IPS DF 4.7 (cell line): Measurements from ENCODE around the gene TNP1.

ENCODE experiments used
- DNase-seq: peaks from one replicate; pipeline ENCODE4 v3.0.0-alpha.2; 2013; ENCODE audit warnings: low spot score; ENCODE audit errors: extremely low read depth

The TNP1 gene

DNA sequence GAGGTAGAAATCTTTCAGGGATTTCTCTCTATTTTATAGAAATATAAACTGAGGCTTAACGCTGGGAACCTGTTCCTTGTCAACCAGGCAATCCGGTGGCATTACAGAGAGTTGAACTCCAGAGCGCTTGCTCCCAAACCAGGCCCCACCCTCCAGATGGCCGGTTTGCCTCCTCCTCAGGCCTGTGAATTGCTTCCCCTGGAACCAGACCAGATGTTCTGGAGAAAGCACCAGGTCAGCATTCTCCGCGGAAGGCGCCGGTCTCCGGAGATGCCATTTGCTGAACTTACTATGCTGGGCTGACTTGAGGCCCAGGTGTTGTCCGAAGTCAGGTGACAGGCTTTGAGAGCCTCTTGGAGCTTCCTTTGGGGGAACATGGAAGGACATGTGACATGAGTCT lies 17.2 kb downstream of the TNP1 start:
- no peak for DNase-seq

DNA sequence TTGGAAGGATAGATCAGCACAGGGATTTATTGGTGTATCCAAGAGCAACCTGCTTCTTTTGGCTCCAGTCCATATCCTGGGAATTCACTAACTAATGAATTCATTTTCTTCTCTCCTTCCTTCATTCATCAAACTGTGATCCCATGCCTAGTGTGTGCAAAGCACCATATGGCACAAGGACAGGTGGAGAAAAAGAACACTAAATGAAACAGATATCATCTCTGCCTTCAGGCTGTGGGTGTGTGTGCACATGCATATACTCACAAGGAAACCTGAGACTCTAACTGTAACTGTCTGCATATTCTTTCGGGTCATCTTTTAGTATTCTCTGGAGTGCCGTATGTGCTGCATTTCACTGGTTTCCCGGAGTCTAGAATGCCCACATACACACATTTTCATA lies 20.2 kb downstream of the TNP1 start:
- no peak for DNase-seq

DNA sequence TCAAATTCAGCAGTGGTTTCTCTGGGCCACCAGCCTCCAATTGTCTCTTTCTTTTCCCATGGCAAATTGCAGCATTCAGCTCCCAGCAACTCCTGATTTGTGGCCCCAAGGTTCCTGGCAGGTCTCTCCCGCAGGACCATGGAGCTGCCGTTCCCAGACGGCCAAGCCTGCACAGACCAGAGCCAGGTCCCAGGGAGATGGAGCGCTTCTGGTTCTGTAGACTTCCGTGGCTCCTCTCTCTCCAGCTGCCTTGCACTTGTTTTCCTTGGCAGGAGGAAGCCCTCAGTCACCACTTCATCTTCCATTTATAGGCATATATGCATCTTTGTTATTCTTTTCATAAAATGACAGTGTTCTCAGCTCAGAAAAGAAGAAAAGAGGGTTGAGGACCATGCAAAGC lies 21.7 kb downstream of the TNP1 start:
- no peak for DNase-seq

DNA sequence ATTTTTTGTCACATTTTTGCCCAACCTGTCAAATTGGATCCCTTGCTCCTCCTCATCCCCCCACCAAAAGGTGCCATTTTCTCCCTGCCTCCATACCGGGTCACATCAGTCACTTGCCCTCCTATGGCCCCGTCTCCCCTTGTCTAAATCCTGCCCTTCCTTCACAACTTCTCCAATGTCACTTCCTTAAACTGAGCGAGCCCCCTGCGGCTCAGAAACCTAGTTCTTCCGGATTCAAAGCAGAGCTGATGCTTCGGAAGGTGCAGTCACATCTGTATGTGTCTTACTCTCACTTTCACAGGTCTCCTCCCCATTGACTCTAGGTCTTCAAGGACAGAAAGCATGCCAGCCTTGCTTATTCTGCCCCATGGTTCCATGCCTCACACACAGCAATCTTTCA lies 22.1 kb downstream of the TNP1 start:
- DNase-seq: no peak

DNA sequence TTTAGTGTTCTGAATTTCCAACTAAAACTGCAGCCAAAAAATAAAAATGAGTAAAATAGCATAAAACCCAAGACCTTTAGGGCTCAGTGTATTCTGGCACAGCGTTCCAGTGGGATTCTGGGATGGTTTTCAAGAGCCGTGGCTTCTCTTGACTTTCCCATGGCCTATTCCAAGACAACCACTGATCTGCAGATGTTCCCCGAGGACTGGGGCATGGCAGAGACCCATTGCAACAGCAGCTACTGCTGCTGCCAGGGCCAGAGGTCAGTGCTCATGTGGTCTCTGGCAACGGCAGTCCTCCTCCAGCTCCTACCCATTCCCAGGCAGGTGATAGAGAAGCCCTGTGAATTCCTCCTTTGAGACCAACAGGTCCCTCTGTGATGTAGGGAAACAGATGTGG lies 26.8 kb downstream of the TNP1 start:
- DNase-seq: no peak

DNA sequence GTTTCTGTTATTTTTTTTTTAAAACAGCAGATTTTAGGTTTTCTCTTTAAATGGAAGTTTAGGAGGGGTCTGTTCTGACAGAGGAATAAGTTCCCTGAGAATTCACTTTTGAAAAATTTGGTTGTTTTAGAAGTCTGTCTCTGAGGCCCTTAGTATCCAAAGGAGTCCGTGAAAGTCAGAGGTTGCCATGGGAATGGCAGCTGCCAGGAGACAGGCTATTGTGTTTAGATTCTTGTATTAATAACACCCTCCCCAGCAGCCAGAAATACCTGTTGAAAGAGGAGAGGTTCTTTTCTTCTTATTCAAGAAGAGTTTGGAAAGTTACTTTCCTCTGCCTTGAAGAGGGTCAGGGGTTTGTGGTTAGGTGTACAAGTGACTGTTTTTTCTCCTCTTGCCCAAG lies 29.5 kb downstream of the TNP1 start:
- DNase-seq: no peak

DNA sequence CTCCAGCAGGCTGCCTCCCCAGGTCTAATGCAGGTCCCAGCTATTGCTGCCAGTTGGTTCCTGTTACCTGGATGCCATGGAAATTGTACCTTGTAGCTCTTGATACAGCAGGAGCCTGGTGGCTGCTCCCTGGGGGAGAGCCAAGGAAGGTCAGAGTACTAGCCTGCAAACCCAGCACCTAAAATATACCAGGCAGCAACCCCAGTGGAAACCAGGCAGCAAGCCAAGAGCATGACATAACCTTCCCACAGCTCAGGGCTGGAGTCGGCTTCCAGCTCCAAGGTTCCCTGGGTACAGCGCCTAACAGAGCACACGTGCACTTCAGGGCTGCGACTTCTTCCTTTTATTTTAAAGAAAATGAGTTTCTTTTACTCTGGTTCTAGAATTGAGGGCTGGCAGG lies 30.3 kb downstream of the TNP1 start:
- DNase-seq: no peak

DNA sequence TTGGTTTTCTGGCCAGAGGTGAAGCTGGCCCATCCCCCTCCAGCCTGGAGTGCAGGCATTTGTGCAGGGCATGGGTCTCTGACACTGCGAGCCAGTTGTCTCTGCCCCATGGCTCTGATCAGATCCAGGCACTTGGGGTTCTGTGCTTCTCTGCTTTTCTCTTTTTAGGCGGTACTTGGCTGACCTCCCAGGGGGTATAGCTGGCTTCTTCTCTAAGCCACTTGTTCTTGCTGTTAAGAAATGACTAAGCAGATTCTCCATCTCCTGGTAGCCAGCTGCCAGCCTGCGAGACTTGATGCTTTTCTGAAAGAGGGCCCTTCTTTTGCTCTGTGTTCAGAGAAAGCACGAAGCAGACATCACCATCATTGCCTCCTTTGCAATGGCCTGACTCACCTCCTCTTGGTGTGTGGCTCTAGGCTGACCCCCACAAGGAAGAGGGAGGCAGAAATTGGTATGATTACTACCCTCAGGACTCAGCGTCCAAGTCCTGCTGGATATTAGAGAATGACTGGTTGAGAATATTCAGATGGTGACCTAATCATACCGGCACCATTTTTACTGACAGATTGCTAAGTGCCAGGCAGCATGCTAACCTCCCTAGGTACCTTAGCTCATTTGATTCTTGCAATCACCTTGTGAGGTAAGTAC lies 32.7 kb downstream of the TNP1 start:
- DNase-seq: no peak

DNA sequence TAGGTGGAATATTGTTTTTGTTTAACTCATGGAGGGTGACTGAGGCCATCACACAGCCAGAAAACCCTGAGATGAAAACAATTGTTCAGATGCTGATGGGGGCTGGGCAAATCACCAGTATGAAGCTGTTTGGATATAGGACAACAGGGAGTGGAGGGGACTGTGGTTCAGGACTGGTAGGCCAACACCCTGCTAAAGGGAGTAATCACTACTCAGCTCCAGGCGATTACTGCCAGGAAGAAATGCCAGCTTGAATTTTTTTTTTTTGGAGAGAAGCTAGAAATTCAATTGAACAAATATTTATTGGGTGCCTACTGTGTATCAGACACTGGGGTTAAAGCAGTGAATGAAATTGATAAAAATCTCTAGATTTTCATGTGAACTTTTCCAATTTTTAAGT lies 37.4 kb downstream of the TNP1 start:
- no peak for DNase-seq

DNA sequence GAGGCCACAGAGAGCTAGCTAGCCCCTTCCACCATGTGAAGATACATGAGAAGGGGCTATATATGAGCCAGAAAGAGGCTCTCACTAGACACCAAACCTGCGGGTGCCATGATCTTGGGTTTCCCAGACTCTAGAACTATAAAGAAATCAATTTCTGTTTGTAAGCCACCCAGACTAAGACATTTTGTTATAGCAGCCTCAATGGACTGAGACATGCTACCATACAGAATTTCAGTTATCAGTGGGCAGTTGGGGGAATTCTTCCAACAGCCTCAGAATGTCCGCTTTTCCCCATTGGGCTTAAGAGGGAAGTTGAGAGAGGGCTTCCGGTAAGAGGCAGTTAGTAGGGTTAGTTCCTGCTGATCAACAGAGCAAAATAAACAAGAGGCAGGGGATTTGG lies 39.2 kb downstream of the TNP1 start:
- DNase-seq: no peak

DNA sequence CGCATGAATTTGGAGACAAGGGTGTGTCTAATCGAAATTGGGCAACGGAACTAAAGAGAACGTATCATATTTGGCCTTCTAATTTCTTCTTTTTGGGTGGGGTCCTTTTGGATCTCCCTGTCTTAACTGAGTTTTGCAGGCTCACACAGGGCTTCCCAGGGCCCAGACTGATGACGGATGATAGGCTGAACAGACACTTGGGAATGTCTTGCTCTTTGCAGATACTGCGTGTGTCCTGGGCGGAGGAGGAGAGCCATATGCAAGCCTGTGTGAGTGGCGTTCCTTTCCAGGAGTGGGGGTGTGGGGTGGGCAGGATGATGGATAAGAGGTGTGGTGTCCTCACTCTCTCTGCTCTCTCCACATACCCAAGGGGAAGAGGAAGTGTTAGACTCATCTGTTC lies 40.1 kb downstream of the TNP1 start:
- no peak for DNase-seq

DNA sequence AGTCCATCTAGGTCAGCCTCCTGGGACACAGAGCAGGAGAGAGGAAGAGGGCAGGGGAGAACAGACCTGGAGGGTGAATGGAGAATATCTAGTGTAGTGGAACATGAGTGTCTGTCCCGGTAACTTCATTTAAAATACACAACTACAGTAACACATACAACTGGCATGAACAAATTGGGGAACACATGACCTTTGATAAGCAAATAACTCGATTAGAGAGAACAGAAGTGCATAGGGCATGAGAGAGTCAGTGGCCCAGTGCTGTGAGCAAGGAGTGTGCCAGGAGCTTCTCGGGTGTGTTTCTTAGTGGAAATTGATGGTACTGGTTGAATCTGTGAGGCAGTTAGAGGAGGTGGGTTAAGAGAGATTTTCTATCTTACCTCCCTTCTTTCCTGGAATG lies 40.8 kb downstream of the TNP1 start:
- DNase-seq: no peak

DNA sequence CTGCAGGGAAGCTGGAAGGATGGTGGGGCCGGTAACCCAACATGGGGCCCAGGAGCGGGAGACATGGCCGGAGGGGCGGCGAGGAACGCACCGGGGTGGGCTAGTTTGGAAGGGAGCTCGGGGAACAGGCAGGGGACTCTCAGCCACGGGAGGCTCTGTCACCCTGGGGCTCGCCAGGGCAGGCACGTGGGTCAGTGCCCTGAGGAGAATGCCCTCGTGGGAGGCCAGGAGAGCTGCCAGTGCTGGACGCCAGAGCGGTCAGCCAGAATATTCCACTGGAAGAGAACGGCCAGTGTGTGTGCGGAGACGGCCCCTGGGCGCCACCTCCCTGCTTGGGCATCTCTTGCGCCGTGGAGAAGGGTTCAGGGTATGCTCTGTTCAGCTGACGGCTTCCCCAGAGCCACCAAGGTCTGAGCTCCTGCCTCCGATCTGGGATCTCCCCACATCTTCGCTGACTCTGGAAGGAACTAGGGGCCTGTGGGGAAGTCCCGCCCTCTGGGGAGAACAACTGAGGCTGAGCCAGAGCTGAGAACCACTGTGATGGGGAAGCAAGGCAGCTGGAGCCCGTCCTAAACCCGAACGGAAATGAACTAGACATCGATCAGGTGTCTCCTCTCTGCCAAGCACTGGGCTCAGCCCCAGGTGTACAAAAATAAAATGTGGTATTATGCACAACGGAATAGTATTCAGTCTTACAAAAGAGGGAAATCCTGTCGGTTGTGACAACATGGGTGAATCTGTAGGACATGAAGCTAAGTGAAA lies 49.3 kb downstream of the TNP1 start:
- no peak for DNase-seq
